Raji (cell line): ENCODE measurements around the gene THBD.

Experiments used
- POLR2A ChIP-seq: IDR thresholded peaks from 2 replicates; pipeline ENCODE4 v1.6.1; 2011; ENCODE audit warnings: low read depth, low read length, control low read depth; ENCODE audit not compliant: insufficient read depth

THBD gene

DNA sequence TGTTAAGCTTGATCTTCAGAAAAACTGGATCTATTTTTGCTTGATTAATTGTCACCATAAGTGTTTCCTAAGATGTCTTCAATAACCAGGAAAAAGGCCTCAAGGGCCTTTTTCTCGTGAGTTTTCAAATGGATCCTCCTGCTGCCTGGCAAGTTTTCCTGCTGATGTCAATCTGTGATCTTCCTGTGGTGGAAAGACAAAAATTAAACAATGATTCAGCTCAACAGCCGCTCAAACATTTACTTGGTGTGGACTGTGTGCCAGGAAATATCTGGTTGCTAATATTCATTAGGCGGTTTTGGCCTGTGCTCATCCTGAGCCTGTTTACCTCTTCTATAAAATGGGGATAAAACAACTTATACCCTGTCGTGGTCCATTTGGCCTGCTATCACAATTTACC lies 49.7 kb downstream of the THBD start:
- no peak for TF ChIP-seq POLR2A

DNA sequence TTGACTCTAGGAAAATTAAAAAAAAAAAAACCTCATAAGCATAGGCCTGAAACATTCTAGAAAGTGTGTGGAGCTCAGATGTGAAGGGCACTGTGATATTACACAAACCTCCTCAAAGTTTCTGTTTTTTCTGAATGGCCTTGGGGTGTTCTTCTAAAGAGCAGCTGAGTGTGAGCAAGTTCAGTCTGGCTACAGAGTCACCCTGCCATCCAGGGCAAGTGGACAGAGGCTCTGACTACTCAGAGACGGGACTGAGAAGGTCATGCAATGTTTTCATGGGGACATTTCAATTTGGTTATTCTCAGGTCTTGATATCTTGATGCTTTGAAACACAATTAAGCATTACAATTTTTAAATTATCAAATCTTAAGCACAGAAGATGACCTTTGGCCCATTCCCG lies 51.0 kb downstream of the THBD start:
- no peak for TF ChIP-seq POLR2A

DNA sequence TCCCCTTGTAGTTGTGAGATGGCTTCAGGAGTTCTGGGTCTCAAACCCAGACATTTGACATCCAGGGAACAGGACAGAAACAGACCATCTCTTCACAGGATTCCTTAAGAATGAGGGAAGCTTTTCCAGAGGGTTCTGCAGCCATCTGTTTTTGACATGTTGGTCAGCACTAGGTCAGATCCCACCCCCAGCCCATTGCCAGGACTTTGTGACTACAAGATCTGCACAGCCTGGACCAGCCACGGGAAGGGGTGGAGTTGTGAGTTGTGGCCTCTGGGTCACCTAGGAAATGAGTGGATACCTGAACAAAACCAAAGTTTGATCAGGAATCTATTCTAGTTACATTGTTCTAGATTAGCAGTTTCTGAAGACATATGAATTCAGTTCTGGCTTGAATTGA lies 53.5 kb downstream of the THBD start:
- TF ChIP-seq POLR2A: no peak
